DND-41 (cell line): Measurements from ENCODE around the gene UBTD1.

Source experiments
- CTCF ChIP-seq: IDR thresholded peaks from 2 replicates; pipeline ENCODE4 v1.5.1; 2012; ENCODE audit warnings: borderline replicate concordance, low read length, moderate library complexity, mild to moderate bottlenecking; ENCODE audit not compliant: poor library complexity, severe bottlenecking; ENCODE audit errors: extremely low read depth
- EZH2 ChIP-seq: IDR thresholded peaks from 3 replicates; pipeline ENCODE4 v1.6.1; 2012; ENCODE audit warnings: borderline replicate concordance, low read depth, mild to moderate bottlenecking, moderate library complexity, low read length, inconsistent platforms; ENCODE audit not compliant: severe bottlenecking

GRCh38 chr10:97505152-97505551, 6.4 kb downstream of the UBTD1 start:
- TF ChIP-seq CTCF (no peak), EZH2 (no peak)
